Dedifferentiated amniotic fluid mesenchymal stem cell (primary cell): ENCODE results near the gene TRIM26.
A peak's percentile ranks its signal among the peaks of the same experiment; 100 is the strongest.
"Not testable (repeated sequence)": the region's sequence is repeated elsewhere in the genome, so short reads cannot be mapped to it uniquely, and the experiment has no call there.

Experiments
- DNase-seq: peaks from one replicate; pipeline ENCODE4 v3.0.0-alpha.2; 2016; ENCODE audit errors: extremely low spot score

The TRIM26 gene

GRCh38 chr6:30171677-30172471 is 41.3 kb downstream of the TRIM26 start:
- DNase-seq: no peak

GRCh38 chr6:30169658-30170614 is 43.3 kb downstream of the TRIM26 start:
- peak; percentile 45 for DNase-seq

DNA sequence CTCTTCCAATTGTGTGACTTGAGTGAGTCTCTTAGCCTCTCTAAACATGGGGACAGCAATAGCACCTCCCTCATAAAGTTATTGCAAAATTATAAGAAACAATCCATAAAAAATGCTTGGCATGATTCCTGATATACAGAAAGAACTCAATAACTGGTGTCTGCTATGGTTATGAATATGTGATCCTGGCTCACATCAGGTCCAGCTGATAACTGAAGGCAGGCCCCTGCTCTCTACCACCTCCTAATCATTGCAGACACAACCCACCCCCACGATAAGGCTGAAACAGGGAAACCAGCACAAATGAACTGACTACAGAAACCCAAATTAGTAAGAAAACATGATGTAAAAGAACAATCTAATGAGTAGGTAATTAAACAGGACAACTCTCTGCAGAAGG is 44.5 kb downstream of the TRIM26 start:
- no peak for DNase-seq

GRCh38 chr6:30167101-30167500 is 46.1 kb downstream of the TRIM26 start:
- DNase-seq: no peak

GRCh38 chr6:30165238-30165637 is 48.0 kb downstream of the TRIM26 start:
- not testable (repeated sequence) for DNase-seq

DNA sequence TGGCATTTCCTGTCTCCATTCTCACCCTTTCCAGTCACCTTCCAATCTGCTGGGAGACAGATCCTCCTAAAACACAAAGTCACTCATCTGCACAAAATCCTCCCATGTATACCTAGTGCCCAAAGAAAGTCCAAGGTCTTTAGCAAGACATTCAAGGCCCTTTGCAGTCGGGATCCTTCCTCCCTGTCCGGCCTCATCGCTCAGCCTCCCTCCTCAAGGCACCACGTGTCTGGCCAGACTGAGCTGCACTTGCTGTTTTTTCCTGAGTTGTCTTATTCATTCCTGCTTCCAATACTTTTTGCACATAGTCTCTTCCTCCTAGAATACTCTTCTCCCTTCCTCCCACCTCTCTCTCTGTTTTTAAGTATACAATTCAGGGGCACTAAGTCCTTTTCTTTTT is 48.5 kb downstream of the TRIM26 start:
- DNase-seq: no peak

DNA sequence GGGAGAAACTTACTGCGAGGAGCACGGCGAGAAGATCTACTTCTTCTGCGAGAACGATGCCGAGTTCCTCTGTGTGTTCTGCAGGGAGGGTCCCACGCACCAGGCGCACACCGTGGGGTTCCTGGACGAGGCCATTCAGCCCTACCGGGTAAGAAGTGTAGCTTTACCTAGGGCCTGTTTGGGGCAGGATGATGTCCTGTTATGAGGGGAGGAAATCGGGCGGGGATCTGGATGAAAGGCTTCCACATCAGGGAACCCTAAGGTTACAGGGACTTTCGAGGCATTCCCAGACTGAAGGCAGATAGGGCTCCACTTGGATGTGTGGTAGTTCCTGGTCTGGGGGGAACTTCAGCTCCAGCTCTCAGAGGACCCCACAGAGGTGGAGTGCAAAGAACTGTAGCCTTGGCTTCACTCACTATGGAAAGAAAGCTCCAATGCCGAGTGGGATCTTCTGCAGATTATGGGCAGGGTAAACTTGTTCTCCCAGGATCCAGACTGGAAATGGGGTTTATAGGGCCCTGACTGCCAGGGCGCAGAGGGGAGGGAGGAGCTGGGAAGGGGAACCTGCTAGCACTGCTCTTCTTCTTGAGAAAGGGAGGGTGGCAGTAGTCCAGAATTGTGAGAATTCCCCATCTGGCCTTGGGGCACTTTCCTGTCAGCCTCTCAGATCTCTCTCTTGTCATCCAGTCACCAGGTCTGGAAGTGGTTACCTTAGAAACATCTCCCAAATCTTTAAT is 49.1 kb downstream of the TRIM26 start:
- DNase-seq: no peak

DNA sequence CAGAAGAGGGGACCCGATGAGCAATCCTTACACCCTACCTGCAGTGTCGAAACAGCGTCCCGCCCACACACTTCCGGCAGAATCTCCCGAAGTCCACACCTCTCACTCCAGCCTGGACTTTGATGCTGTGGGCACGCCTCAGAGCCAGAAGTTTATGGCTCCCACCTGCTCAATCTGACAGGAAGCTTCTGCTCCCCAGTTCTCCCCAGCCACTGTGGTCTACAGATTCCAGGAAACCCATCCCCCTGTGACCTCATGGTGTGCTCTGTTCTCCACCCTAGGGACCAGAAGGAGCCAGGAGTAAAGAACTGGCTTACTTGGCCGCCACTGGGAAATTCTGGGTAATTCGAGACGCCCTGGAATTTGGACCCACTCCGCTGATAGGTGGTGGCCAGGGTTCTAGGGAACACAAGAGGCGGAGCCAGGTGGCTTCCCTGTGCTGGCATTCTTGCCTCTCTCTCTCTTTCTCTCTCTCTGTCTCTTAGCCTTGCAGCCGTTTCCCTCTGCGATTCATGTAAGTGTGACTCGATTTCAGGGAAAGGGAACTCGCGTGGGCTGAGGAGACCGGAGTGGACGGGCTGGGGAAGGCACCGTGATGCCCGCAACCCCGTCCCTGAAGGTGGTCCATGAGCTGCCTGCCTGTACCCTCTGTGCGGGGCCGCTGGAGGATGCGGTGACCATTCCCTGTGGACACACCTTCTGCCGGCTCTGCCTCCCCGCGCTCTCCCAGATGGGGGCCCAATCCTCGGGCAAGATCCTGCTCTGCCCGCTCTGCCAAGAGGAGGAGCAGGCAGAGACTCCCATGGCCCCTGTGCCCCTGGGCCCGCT is 49.9 kb downstream of the TRIM26 start, which contains the start of gene TRIM15:
Gene TRIM15, plus strand, starts transcription at position 457 of the 828 bp plus-strand sequence. Its CDS starts 139 bp downstream, at position 596.
- DNase-seq: no peak

- no peak for DNase-seq
These were observed 50.7 kb downstream of the TRIM26 start for GRCh38 chr6:30162265-30163089.

GRCh38 chr6:30160785-30161531 is 52.2 kb downstream of the TRIM26 start, which contains the start of gene TRIM10:
TRIM10 (minus strand) TSS chr6:30161211; CDS start chr6:30160858, 353 bp downstream.
- no peak for DNase-seq

GRCh38 chr6:30160008-30160784 is 53.0 kb downstream of the TRIM26 start:
- no peak for DNase-seq

DNA sequence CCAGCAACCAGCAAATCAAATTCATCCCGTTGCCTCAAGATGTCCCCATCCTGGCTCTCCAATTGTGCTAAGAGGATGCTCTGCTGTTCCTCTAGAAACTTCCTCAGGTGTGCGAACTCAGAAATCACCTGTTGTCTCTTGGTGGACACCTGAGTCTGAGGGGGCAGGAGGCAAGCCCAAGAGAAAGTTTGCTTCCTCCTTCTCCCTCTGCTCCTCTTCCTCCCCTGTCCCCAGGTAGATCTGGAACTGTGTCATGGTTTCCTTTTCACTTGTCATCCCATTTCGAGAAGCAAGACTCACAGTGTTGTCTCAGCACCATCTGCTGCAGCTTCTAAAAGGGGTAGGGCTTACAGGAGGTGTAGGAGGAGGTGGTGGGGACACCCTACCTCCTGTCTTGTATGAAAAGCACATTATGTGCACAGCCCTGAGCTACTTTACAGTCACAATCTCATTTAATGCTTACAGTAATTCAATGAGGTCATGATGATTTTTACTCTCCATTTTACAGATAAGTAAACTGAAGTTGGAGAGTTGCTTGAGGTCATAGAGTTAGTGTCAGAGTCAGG is 54.6 kb downstream of the TRIM26 start:
- DNase-seq: no peak

DNA sequence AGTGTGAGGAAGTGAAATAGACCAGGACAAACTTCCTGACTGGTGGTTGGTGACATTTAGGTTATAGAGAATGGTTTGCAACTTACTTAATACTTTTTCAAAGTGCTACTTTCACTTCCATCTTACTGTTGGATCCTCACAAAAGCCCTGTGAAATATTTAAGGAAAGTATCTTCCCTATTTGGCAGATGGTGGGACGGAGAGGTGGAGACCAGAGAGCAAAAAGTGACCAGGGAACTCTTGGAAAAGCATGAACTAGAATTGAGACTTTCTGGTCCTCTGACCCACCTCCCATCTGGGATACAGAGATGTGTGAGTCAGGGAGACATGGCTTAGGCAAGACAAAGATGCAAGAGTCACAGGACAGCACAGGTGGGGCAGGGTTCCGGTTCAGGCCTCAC is 55.2 kb downstream of the TRIM26 start:
- DNase-seq: no peak

- no peak for DNase-seq
These were observed 55.6 kb downstream of the TRIM26 start for GRCh38 chr6:30157581-30157980.

DNA sequence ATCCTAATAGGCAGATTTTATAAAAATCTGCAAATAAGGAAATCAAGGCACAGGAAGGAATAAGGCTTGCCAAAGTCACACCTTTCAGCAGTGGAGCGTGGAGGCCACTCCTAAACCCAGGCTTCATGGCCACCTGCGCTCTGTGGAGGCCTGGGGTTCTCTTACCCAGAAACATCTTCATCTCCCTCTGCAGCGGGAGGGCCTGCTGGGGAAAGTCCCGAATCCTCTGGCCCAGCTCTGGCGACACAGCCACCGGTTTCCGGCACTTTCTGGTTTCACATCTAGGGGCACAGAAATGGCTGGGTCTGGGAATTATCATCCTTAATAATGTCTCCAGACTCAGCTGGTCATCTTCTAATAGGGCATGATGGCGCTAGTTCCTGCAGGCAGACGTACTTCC is 56.4 kb downstream of the TRIM26 start:
- DNase-seq: no peak

- no peak for DNase-seq
These were observed 57.0 kb downstream of the TRIM26 start for GRCh38 chr6:30156262-30156599.

- no peak for DNase-seq
These were observed 57.5 kb downstream of the TRIM26 start for GRCh38 chr6:30155520-30156261.
